ENCODE results near the gene GOLGA8B.
"Not testable (repeated sequence)": the region's sequence is repeated elsewhere in the genome, so short reads cannot be mapped to it uniquely, and the experiment has no call there.

The GOLGA8B gene

GRCh38 chr15:34608517-34608916 lies 25.1 kb upstream of the GOLGA8B start:
- Mint-ChIP-seq H3K36me3 (ENCODE audit: low read depth) (no peaks in the 10 kb centered on the region), H3K27me3 (peaks cover 28% of the 10 kb centered on the region), H3K4me3 (no peak overlapping the region), H3K4me1 (ENCODE audit: low read depth) (peaks cover 14% of the 10 kb centered on the region), H3K9me3 (no peaks in the 10 kb centered on the region), H3K27ac (no peak overlapping the region)
- no peak for DNase-seq

- no peak overlapping the region for H3K4me3 Mint-ChIP-seq
- H3K36me3 Mint-ChIP-seq (ENCODE audit: low read depth), result no peaks in the 10 kb centered on the region
- peaks cover 14% of the 10 kb centered on the region for H3K4me1 Mint-ChIP-seq (ENCODE audit: low read depth)
- no peak overlapping the region for H3K27ac Mint-ChIP-seq
- DNase-seq, result no peak
- peaks cover 30% of the 10 kb centered on the region for H3K27me3 Mint-ChIP-seq
- no peaks in the 10 kb centered on the region for H3K9me3 Mint-ChIP-seq
These were observed 24.4 kb upstream of the GOLGA8B start for GRCh38 chr15:34607832-34608231.

- Mint-ChIP-seq H3K27me3 (peaks cover 34% of the 10 kb centered on the region), H3K27ac (no peak overlapping the region), H3K36me3 (ENCODE audit: low read depth) (no peaks in the 10 kb centered on the region), H3K4me1 (ENCODE audit: low read depth) (peaks cover 14% of the 10 kb centered on the region), H3K9me3 (no peaks in the 10 kb centered on the region), H3K4me3 (no peak overlapping the region)
- DNase-seq, result no peak
These were observed 23.1 kb upstream of the GOLGA8B start for GRCh38 chr15:34606545-34606944.

GRCh38 chr15:34606131-34606530 lies 22.7 kb upstream of the GOLGA8B start:
- Mint-ChIP-seq H3K9me3 (no peaks in the 10 kb centered on the region), H3K27me3 (peaks cover 35% of the 10 kb centered on the region), H3K4me1 (ENCODE audit: low read depth) (peaks cover 14% of the 10 kb centered on the region), H3K36me3 (ENCODE audit: low read depth) (no peaks in the 10 kb centered on the region), H3K4me3 (no peak overlapping the region), H3K27ac (no peak overlapping the region)
- no peak for DNase-seq

- Mint-ChIP-seq H3K4me1 (ENCODE audit: low read depth) (no peaks in the 10 kb centered on the region), H3K36me3 (ENCODE audit: low read depth) (no peaks in the 10 kb centered on the region), H3K27me3 (peaks cover 46% of the 10 kb centered on the region), H3K4me3 (no peak overlapping the region), H3K27ac (no peak overlapping the region), H3K9me3 (no peaks in the 10 kb centered on the region)
- DNase-seq, result no peak
These were observed 19.6 kb upstream of the GOLGA8B start for GRCh38 chr15:34603095-34603494.

- no peak overlapping the region for H3K27ac Mint-ChIP-seq
- no peaks in the 10 kb centered on the region for H3K9me3 Mint-ChIP-seq
- DNase-seq, result no peak
- no peaks in the 10 kb centered on the region for H3K4me1 Mint-ChIP-seq (ENCODE audit: low read depth)
- peaks cover 36% of the 10 kb centered on the region for H3K27me3 Mint-ChIP-seq
- H3K36me3 Mint-ChIP-seq (ENCODE audit: low read depth), result no peaks in the 10 kb centered on the region
- no peak overlapping the region for H3K4me3 Mint-ChIP-seq
These were observed 17.5 kb upstream of the GOLGA8B start for GRCh38 chr15:34600923-34601322.

- Mint-ChIP-seq H3K27me3 (peaks cover 30% of the 10 kb centered on the region), H3K4me3 (no peak overlapping the region), H3K27ac (no peak overlapping the region), H3K36me3 (ENCODE audit: low read depth) (no peaks in the 10 kb centered on the region), H3K4me1 (ENCODE audit: low read depth) (no peaks in the 10 kb centered on the region), H3K9me3 (no peaks in the 10 kb centered on the region)
- DNase-seq, result no peak
These were observed 15.5 kb upstream of the GOLGA8B start for GRCh38 chr15:34598799-34599585.

GRCh38 chr15:34597316-34597715 lies 13.9 kb upstream of the GOLGA8B start:
- no peak overlapping the region for H3K4me3 Mint-ChIP-seq
- no peak overlapping the region for H3K27ac Mint-ChIP-seq
- DNase-seq, result no peak
- no peaks in the 10 kb centered on the region for H3K4me1 Mint-ChIP-seq (ENCODE audit: low read depth)
- H3K36me3 Mint-ChIP-seq (ENCODE audit: low read depth), result no peaks in the 10 kb centered on the region
- H3K9me3 Mint-ChIP-seq, result no peaks in the 10 kb centered on the region
- peaks cover 24% of the 10 kb centered on the region for H3K27me3 Mint-ChIP-seq

GRCh38 chr15:34594361-34594760 lies 10.9 kb upstream of the GOLGA8B start:
- no peak for DNase-seq
- H3K4me1 Mint-ChIP-seq (ENCODE audit: low read depth), result no peaks in the 10 kb centered on the region
- no peak overlapping the region for H3K4me3 Mint-ChIP-seq
- no peaks in the 10 kb centered on the region for H3K36me3 Mint-ChIP-seq (ENCODE audit: low read depth)
- H3K27me3 Mint-ChIP-seq, result peaks cover 5% of the 10 kb centered on the region
- no peaks in the 10 kb centered on the region for H3K9me3 Mint-ChIP-seq
- no peak overlapping the region for H3K27ac Mint-ChIP-seq

GRCh38 chr15:34591306-34591705 lies 7.9 kb upstream of the GOLGA8B start:
- peaks cover 14% of the 10 kb centered on the region for H3K27me3 Mint-ChIP-seq
- DNase-seq, result no peak
- H3K4me1 Mint-ChIP-seq (ENCODE audit: low read depth), result peaks cover 8% of the 10 kb centered on the region
- H3K27ac Mint-ChIP-seq, result no peak overlapping the region
- H3K9me3 Mint-ChIP-seq, result no peaks in the 10 kb centered on the region
- H3K36me3 Mint-ChIP-seq (ENCODE audit: low read depth), result no peaks in the 10 kb centered on the region
- no peak overlapping the region for H3K4me3 Mint-ChIP-seq

- peaks cover 14% of the 10 kb centered on the region for H3K4me1 Mint-ChIP-seq (ENCODE audit: low read depth)
- no peaks in the 10 kb centered on the region for H3K36me3 Mint-ChIP-seq (ENCODE audit: low read depth)
- peak overlapping the region; percentile 78 for H3K4me3 Mint-ChIP-seq
- peak overlapping the region; percentile 78 for H3K27ac Mint-ChIP-seq
- peaks cover 28% of the 10 kb centered on the region for H3K27me3 Mint-ChIP-seq
- H3K9me3 Mint-ChIP-seq, result no peaks in the 10 kb centered on the region
- peak; percentile 61 for DNase-seq
These were observed 4.7 kb upstream of the GOLGA8B start for GRCh38 chr15:34588046-34588674.

GRCh38 chr15:34585966-34586365 lies 2.5 kb upstream of the GOLGA8B start:
- peaks cover 30% of the 10 kb centered on the region for H3K4me1 Mint-ChIP-seq (ENCODE audit: low read depth)
- H3K9me3 Mint-ChIP-seq, DNase-seq, H3K27ac Mint-ChIP-seq, H3K4me3 Mint-ChIP-seq: not testable (repeated sequence)
- H3K27me3 Mint-ChIP-seq, result peaks cover 25% of the 10 kb centered on the region
- H3K36me3 Mint-ChIP-seq (ENCODE audit: low read depth), result peaks cover 15% of the 10 kb centered on the region

- H3K27ac Mint-ChIP-seq, result no peak overlapping the region
- peaks cover 20% of the 10 kb centered on the region for H3K36me3 Mint-ChIP-seq (ENCODE audit: low read depth)
- no peaks in the 10 kb centered on the region for H3K9me3 Mint-ChIP-seq
- peaks cover 36% of the 10 kb centered on the region for H3K4me1 Mint-ChIP-seq (ENCODE audit: low read depth)
- peaks cover 25% of the 10 kb centered on the region for H3K27me3 Mint-ChIP-seq
- H3K4me3 Mint-ChIP-seq, result peak overlapping the region; percentile 40
- DNase-seq, result no peak
These were observed 1.5 kb upstream of the GOLGA8B start for GRCh38 chr15:34584996-34585395.

- Mint-ChIP-seq H3K27me3 (peaks cover 25% of the 10 kb centered on the region), H3K27ac (peak overlapping the region; percentile 84), H3K9me3 (no peaks in the 10 kb centered on the region), H3K4me1 (ENCODE audit: low read depth) (peaks cover 43% of the 10 kb centered on the region), H3K36me3 (ENCODE audit: low read depth) (peaks cover 26% of the 10 kb centered on the region), H3K4me3 (peak overlapping the region; percentile 83)
- DNase-seq, result no peak
These were observed 848 bp upstream of the GOLGA8B start for GRCh38 chr15:34584330-34584668.
